Suprapubic skin (tissue), 4 donors: ENCODE measurements around the gene CNTN1.

ENCODE experiments used
- CTCF ChIP-seq, 2 donors: fragments of 200-600 bp in 1 of 2; fragments of 450-650 bp in 1 of 2; sonication (generic) in 1 of 2; IDR thresholded peaks; one replicate each; pipeline ENCODE4 v1.5.1; 2016 to 2019; ENCODE audit warnings: antibody characterized with exemption in 2 of 2, mild to moderate bottlenecking in 1 of 2, moderate library complexity in 1 of 2
- EP300 ChIP-seq: sonication (generic); formaldehyde crosslinking; IDR thresholded peaks from one replicate; pipeline ENCODE4 v1.6.1; 2017; ENCODE audit warnings: antibody characterized with exemption
- POLR2A ChIP-seq, 2 donors: fragments of 450-650 bp; IDR thresholded peaks; one replicate each; pipeline ENCODE4 v1.6.1; 2017; ENCODE audit warnings: antibody characterized with exemption in 2 of 2, mild to moderate bottlenecking in 2 of 2, moderate library complexity in 2 of 2
- POLR2AphosphoS5 ChIP-seq, 3 donors: sonication (generic); formaldehyde crosslinking; IDR thresholded peaks; one replicate each; pipeline ENCODE4 v1.6.1; 2017; ENCODE audit warnings: antibody characterized with exemption in 3 of 3

GRCh38 chr12:40999210-40999609, 307.0 kb downstream of the CNTN1 start:
- TF ChIP-seq CTCF (IDR thresholded peaks at IDR 0.05), result no peak
- TF ChIP-seq POLR2A (IDR thresholded peaks at IDR 0.05), result no peak
- TF ChIP-seq POLR2AphosphoS5 (IDR thresholded peaks at IDR 0.05), result no peak
- TF ChIP-seq EP300, result no peak
